ENCODE measurements around the gene HYAL3. TPM values are rescaled to one million over a fixed set of nuclear protein-coding genes. Genes with fewer than 3 reads are reported as not detected.
"Not testable (repeated sequence)": the region's sequence is repeated elsewhere in the genome, so short reads cannot be mapped to it uniquely, and the experiment has no call there.

The HYAL3 gene
- total RNA-seq, 1 donor from 2014 or later: 12.5 TPM

GRCh38 chr3:50245251-50245745 lies 53.9 kb downstream of the HYAL3 start:
- intact Hi-C loops (cut with micrococcal nuclease): no loop called here

DNA sequence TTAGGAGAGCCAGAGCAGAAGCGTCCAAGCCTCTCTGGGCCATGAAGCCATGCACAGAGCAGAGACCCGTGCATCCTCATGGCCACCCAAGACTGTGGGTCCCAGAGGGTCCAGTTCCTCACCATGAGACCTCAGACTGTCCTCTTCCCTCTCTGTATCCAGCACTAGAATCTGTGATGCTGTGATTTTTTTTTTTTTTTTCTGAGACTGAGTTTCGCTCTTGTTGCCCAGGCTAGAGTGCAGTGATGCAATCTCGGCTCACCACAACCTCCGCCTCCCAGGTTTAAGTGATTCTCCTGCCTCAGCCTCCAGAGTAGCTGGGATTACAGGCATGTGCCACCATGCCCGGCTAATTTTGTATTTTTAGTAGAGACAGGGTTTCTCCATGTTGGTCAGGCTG lies 54.4 kb downstream of the HYAL3 start:
- intact Hi-C loops (cut with micrococcal nuclease): not testable (repeated sequence)

- intact Hi-C loops (cut with micrococcal nuclease): no loop called here
Measured at GRCh38 chr3:50243543-50243895, 55.7 kb downstream of the HYAL3 start.

GRCh38 chr3:50242851-50243542 lies 56.2 kb downstream of the HYAL3 start:
- intact Hi-C loops (cut with micrococcal nuclease): no loop called here

Other genes starting within 250 kb of the HYAL3 start
- gene RBM5, start 210.5 kb downstream of the HYAL3 start, total RNA-seq: 214 and 218 TPM in 2 replicates
- gene SEMA3F, start 144.1 kb downstream of the HYAL3 start, total RNA-seq: 0.22 TPM in 1 of 2 replicates, not detected in the other
- not detected in 2 replicates for gene GNAT1, start 107.8 kb downstream of the HYAL3 start, total RNA-seq
- gene SLC38A3, start 94.1 kb downstream of the HYAL3 start, total RNA-seq: not detected in 2 replicates
- 451 and 460 TPM in 2 replicates for gene GNAI2, start 63.2 kb downstream of the HYAL3 start, total RNA-seq
- gene SEMA3B, start 30.3 kb downstream of the HYAL3 start, total RNA-seq: 1.2 TPM in 2 replicates
- not detected in 2 replicates for gene LSMEM2, start 20.3 kb downstream of the HYAL3 start, total RNA-seq
- gene IFRD2, start 7.0 kb downstream of the HYAL3 start, total RNA-seq: 84.6 and 91.1 TPM in 2 replicates
- 28.3 and 30.8 TPM in 2 replicates for gene NAA80, start within 50 bp of the HYAL3 start, total RNA-seq
- 0.29 and 0.32 TPM in 2 replicates for gene HYAL1, start 4.2 kb upstream of the HYAL3 start, total RNA-seq
- gene HYAL2, start 23.3 kb upstream of the HYAL3 start, total RNA-seq: 6.5 and 7.9 TPM in 2 replicates
- gene TUSC2, start 28.8 kb upstream of the HYAL3 start, total RNA-seq: 23.1 and 25.7 TPM in 2 replicates
- gene RASSF1, start 41.4 kb upstream of the HYAL3 start, total RNA-seq: 70.3 and 70.4 TPM in 2 replicates
- gene ZMYND10, start 46.3 kb upstream of the HYAL3 start, total RNA-seq: 1.2 and 1.6 TPM in 2 replicates
- gene NPRL2, start 51.4 kb upstream of the HYAL3 start, total RNA-seq: 42.3 and 51.8 TPM in 2 replicates
- gene CYB561D2, start 51.5 kb upstream of the HYAL3 start, total RNA-seq: 44.4 and 45.6 TPM in 2 replicates
- gene TMEM115, start 60.1 kb upstream of the HYAL3 start, total RNA-seq: 23.1 and 23.3 TPM in 2 replicates
- 1.7 and 1.8 TPM in 2 replicates for gene CACNA2D2, start 204.2 kb upstream of the HYAL3 start, total RNA-seq